ENCODE measurements around the gene PCDH12.

PCDH12 gene

DNA sequence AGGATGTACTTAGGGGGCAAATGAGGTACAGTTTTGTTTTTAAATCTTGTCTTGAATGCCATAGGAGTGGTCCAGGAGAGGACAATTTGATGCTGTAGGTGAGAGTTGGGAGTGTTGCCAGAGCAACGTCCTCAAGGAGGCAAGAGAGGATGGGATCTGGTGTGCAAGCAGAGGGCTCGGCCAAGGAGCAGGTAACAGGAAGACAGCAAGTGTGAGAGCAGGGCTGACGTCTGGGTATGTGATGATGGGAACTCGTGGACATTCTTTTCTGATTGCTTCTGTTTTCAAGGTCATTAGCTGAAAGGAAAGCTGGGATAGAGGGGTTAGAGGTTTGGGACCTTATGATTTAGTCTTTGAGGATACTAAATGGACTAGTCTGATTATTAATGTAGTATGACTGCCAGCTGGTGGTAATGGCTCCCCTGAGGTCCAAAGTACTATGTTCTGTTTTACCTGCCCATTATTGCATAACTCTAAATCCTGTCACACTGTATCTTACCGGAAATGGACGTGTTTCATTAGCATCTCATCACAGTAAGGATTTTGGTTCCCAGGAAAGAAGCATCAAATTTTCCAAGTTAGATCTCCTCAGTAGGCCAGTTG is 39.5 kb upstream of the PCDH12 start:
- TF ChIP-seq, protein P1, sequence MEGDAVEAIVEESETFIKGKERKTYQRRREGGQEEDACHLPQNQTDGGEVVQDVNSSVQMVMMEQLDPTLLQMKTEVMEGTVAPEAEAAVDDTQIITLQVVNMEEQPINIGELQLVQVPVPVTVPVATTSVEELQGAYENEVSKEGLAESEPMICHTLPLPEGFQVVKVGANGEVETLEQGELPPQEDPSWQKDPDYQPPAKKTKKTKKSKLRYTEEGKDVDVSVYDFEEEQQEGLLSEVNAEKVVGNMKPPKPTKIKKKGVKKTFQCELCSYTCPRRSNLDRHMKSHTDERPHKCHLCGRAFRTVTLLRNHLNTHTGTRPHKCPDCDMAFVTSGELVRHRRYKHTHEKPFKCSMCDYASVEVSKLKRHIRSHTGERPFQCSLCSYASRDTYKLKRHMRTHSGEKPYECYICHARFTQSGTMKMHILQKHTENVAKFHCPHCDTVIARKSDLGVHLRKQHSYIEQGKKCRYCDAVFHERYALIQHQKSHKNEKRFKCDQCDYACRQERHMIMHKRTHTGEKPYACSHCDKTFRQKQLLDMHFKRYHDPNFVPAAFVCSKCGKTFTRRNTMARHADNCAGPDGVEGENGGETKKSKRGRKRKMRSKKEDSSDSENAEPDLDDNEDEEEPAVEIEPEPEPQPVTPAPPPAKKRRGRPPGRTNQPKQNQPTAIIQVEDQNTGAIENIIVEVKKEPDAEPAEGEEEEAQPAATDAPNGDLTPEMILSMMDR (IDR thresholded peaks at IDR 0.05; ENCODE audit: extremely low read depth, insufficient read depth, missing control alignments) = no peak
- DNase-seq (ENCODE audit: low spot score) = no peak
- in situ Hi-C loops (cut with MboI; ENCODE audit: low pct_unique_long_range_greater_than_20kb, low sequenced_read_pairs, unreplicated experiment) = loop anchor here (10.0 kb wide), 1 partner anchor 147 kb away; no protein-coding TSS in a partner anchor

GRCh38 chr5:141995656-141996055 is 37.7 kb upstream of the PCDH12 start:
- no peak for DNase-seq (ENCODE audit: low spot score)

GRCh38 chr5:141994511-141995136 is 36.6 kb upstream of the PCDH12 start:
- in situ Hi-C loops (cut with MboI; ENCODE audit: low pct_unique_long_range_greater_than_20kb, low sequenced_read_pairs, unreplicated experiment) = loop anchor here (10.0 kb wide), 1 partner anchor 150 kb away; no protein-coding TSS in a partner anchor
- TF ChIP-seq, protein P1 (IDR thresholded peaks at IDR 0.05; ENCODE audit: extremely low read depth, insufficient read depth, missing control alignments) = no peak
- DNase-seq (ENCODE audit: low spot score) = no peak

More at GRCh38 chr5:141995656-141996055, 37.7 kb upstream of the PCDH12 start:
- in situ Hi-C loops (cut with MboI; ENCODE audit: low pct_unique_long_range_greater_than_20kb, low sequenced_read_pairs, unreplicated experiment) = loop anchor here (10.0 kb wide), 1 partner anchor 149 kb away; no protein-coding TSS in a partner anchor
- TF ChIP-seq, protein P1 (IDR thresholded peaks at IDR 0.05; ENCODE audit: extremely low read depth, insufficient read depth, missing control alignments) = no peak

- peak; percentile 58 for DNase-seq (ENCODE audit: low spot score)
- TF ChIP-seq, protein P1 (IDR thresholded peaks at IDR 0.05; ENCODE audit: extremely low read depth, insufficient read depth, missing control alignments) = peak; percentile 68
- in situ Hi-C loops (cut with MboI; ENCODE audit: low pct_unique_long_range_greater_than_20kb, low sequenced_read_pairs, unreplicated experiment) = loop anchor here (10.0 kb wide), 1 partner anchor 152 kb away; no protein-coding TSS in a partner anchor
Observed at GRCh38 chr5:141992349-141992963, 34.5 kb upstream of the PCDH12 start.

DNA sequence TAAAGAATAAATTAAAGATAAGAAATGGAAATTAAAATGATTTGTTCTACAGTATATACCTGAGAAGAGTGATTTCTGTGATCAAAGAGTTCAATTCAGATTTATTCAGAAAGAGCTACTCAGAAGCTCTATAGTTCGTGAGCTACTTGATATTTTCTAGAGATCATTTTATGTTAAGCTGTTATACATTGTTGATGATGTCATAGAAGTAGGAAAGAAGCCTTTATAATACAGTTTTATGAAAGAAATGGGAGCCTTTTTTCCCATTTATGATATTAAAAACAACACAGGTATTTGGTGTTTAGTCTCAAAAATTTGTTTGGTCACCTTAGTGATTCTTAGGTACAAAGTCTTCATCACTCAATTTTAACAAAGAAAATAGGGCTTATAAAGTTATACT is 31.7 kb upstream of the PCDH12 start:
- TF ChIP-seq, protein P1 (IDR thresholded peaks at IDR 0.05; ENCODE audit: extremely low read depth, insufficient read depth, missing control alignments) = no peak
- in situ Hi-C loops (cut with MboI; ENCODE audit: low pct_unique_long_range_greater_than_20kb, low sequenced_read_pairs, unreplicated experiment) = loop anchor here (10.0 kb wide), 1 partner anchor 155 kb away; no protein-coding TSS in a partner anchor
- DNase-seq (ENCODE audit: low spot score) = no peak

DNA sequence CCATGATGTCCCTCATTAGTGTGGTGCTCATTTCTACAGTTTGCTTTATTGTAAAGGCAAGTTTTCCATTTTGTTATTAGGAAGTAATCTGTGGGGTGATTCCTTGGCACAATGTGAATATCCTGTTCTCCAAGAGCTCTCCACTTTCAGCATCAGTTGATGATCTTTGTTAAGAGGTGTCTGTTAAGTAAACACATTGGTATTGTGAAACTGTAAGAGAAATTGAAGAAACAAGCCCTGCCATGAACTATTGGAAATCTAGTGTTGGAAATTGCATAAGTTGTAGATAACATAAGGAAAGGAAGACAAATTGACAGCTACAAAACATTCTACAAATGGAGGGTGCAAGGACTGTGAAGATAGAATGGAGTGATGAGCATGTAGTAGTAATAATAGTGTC is 28.1 kb upstream of the PCDH12 start:
- TF ChIP-seq, protein P1 (IDR thresholded peaks at IDR 0.05; ENCODE audit: extremely low read depth, insufficient read depth, missing control alignments) = no peak
- no peak for DNase-seq (ENCODE audit: low spot score)
- in situ Hi-C loops (cut with MboI; ENCODE audit: low pct_unique_long_range_greater_than_20kb, low sequenced_read_pairs, unreplicated experiment) = no loop called here
